NCI-H2107 (cell line): Measurements from ENCODE around the gene CACNA1D.

ENCODE experiments used
- DNase-seq: peaks from one replicate; lab custom pipeline; 2025; lab: John Stamatoyannopoulos, UW

CACNA1D gene

GRCh38 chr3:53845103-53845880, 350.9 kb downstream of the CACNA1D start:
- no peak for DNase-seq

- no peak for DNase-seq
These were observed 351.4 kb downstream of the CACNA1D start for GRCh38 chr3:53845881-53846133.

GRCh38 chr3:53846134-53846850, 351.9 kb downstream of the CACNA1D start, which contains the start of the genes CHDH and IL17RB:
Gene CHDH, minus strand, starts transcription at chr3:53846419. Its CDS starts 22,411 bp downstream, at chr3:53824008.
Gene IL17RB, plus strand, starts transcription at chr3:53846568. Its CDS starts 21 bp downstream, at chr3:53846589.
- DNase-seq, result no peak

- no peak for DNase-seq
These were observed 352.4 kb downstream of the CACNA1D start for GRCh38 chr3:53846851-53847155.

- no peak for DNase-seq
These were observed 355.5 kb downstream of the CACNA1D start for GRCh38 chr3:53849916-53850315.

GRCh38 chr3:53850895-53851294, 356.5 kb downstream of the CACNA1D start:
- no peak for DNase-seq

GRCh38 chr3:53856964-53857363, 362.6 kb downstream of the CACNA1D start:
- no peak for DNase-seq

- no peak for DNase-seq
These were observed 363.8 kb downstream of the CACNA1D start for GRCh38 chr3:53858096-53858741.

GRCh38 chr3:53859178-53859577, 364.8 kb downstream of the CACNA1D start:
- DNase-seq, result no peak

- DNase-seq, result no peak
These were observed 365.8 kb downstream of the CACNA1D start for GRCh38 chr3:53860196-53860595.

- no peak for DNase-seq
These were observed 367.8 kb downstream of the CACNA1D start for GRCh38 chr3:53862241-53862640.

GRCh38 chr3:53863145-53863544, 368.7 kb downstream of the CACNA1D start:
- DNase-seq, result no peak
